Measurements from ENCODE around the gene NECTIN1.

Gene NECTIN1

DNA sequence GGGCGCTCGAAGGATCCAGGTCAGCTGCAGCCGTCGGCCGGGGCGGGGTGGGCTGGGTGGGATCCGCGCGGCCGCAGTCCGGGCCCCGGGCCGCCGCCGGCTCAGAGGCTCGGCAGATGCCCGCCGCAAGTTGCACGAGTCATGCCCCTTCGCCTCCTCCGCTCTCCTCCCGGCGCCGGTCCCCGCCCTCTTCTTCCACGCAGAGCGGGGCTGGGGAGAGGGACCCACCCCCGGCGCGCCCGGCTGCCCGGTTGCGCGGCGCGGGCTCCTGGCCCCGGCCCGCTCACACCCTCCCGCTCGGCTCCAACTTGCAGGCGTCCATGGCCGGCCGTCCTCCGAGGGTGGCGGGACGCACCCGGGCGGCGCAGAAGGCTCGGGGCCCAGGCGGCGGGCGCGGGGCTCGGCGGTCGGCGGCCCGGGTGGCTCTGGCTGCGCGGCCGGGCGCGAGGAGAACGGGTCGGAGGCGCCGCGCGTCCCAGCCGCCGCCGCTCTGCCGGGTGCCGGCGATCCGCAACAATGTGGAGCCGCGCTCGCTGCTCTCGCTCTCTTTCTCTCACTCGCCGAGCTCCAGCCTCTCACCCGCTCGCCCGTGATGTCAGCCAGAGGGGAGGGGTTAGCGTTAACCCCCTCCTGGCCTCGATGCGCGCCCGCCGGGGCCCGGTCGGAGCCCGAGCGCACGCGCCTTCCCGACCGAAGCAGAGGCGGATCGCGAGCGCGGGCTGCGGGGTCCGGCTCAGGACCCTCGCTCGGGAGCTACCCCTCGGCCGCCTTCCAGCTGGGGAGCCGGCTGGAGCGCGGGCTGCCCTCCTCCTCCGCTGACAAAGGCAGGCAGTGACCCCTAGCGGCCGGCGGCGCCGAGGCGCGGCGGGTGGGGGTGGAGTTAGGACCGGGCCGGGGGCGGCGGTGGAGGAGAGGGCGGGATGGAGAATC, at the start of gene NECTIN1:
TSS of gene NECTIN1 (minus strand) at position 550 of the 930 bp plus-strand sequence. CDS start 647 bp downstream, outside the sequence.
- peak; percentile 89 for DNase-seq

- DNase-seq = no peak
Measured at GRCh38 chr11:119778391-119779194, 49.6 kb upstream of the NECTIN1 start.

DNA sequence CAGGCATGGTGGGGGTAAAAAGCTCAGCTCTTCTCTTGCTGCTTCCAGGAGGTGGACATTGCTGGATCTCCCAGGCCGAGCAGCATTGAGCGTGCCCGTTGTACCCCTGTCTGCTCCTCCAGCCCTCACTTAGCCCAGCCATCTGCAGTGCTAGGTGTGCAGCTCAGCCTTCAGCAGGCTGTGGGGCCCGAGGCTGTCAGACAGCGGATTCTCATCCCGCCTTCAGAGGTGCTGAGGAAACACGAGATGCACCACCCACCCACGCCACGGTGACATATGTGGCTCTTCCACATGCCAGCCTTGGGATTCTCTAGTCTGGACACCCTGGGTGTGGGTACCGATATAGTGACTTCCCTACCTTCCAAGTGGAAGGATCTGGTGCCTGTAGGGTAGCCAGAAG, 48.9 kb upstream of the NECTIN1 start:
- no peak for DNase-seq

DNA sequence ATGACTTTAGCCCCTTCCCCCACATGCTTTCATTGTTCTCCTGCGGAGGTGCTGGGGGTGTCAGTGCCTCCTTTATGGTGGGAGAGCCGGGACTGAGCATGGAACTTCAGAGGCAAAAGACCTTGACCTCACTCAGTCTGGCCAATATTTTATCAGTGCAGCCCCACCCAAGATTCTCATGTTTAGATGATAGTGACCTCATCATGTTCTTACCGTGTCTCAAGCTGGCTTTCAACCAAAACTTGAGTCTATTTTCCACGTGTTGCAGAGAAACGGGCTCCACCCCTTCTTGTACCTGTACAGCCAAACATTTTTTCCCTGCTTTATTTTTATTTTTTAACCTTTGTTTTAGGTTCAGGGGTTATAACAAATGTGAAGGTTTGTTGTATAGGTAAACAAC, 47.7 kb upstream of the NECTIN1 start:
- no peak for DNase-seq

DNA sequence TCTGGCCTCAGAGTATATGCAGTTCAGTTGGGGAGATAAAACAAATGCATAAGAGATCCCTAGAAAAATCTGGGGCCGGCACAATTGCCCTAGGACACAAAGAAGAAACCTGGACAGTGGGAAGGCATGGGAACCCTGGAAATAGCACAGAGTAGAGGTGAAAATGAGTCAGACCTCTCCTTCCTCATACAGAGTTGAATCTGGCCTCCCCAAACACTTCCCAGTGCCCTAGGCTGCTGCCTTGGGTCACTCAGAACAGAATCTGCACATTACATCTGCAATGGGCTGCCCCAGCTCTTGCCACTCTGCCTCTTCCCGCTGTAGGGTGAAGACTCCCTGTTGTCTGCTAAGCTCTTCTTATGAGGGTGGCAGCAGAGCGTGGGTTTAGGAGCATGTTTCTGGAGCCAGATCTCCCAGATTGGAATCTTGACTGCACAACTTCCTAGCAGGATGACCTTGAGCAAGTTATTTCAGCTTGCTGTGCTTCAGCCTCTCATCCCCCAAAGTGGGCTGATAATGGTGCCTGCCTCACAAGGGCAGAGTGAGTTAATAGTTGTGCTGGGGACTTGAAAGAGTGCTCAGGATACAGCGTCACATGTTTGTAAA, 47.1 kb upstream of the NECTIN1 start:
- no peak for DNase-seq

GRCh38 chr11:119774172-119774763, 45.3 kb upstream of the NECTIN1 start:
- no peak for DNase-seq

- no peak for DNase-seq
Measured at GRCh38 chr11:119772641-119773415, 43.8 kb upstream of the NECTIN1 start.

DNA sequence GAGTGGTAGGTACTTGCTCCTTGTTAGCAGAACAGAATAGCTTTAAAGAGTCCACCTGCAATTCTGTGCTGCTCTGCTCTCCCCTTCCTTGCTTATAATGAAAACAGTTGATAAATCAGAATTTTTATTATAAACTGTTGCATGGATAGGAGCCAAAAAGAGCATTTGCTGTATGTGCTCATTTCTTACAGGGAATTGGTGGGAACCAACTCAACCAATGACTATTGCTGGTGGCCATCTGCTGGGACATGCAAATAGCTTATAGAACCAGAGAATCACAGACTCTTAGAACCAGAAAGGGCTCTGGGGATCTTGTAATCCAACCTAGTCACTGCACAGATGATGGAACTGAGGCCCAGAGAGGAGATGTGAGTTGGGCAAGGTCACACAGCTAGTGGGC, 43.1 kb upstream of the NECTIN1 start:
- DNase-seq = no peak

- no peak for DNase-seq
Measured at GRCh38 chr11:119771172-119771770, 42.3 kb upstream of the NECTIN1 start.

GRCh38 chr11:119765628-119766027, 36.6 kb upstream of the NECTIN1 start:
- no peak for DNase-seq

- no peak for DNase-seq
Measured at GRCh38 chr11:119764108-119764868, 35.3 kb upstream of the NECTIN1 start.

- DNase-seq = no peak
Measured at GRCh38 chr11:119763071-119763728, 34.2 kb upstream of the NECTIN1 start.

GRCh38 chr11:119759747-119760412, 30.9 kb upstream of the NECTIN1 start:
- no peak for DNase-seq

DNA sequence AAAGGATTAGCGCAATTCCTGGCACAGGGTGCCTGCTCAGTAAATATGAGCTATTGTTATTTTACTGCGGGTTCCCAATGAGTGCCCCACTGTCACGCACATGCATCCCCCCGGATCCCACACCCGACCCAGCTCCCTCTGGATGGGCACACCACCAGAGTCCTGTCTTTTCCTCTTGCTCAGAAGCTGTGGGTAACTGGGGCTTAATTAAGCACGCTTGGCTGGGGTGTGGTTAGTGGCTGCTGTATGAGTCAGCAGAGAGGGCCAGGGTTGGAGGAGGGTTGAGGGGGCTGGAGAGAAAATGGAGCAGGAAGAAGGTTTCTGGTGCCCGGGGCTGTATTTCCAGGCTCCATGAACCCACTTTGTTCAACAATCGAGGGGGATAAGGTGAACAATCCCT, 30.3 kb upstream of the NECTIN1 start:
- DNase-seq = no peak

DNA sequence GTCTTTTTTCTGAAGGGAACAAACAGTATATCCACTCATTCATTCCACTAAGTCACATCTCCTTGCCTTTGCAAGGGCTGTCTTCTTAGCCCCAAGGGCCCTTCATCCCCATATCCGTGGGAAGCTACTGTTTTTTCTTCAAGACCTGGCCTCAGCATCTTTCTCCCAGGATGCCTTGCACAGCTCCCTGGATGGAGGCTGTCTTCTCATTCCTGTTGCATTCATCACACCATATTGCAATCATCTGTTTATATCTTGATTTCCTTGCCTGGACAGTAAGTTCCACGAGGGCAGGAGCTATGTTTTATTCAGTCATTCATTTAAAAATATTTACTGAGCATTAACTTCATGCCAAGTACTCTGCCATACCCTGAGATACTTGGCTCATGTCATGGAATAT, 29.3 kb upstream of the NECTIN1 start:
- no peak for DNase-seq

GRCh38 chr11:119757378-119757777, 28.4 kb upstream of the NECTIN1 start:
- DNase-seq = no peak

GRCh38 chr11:119756169-119756865, 27.3 kb upstream of the NECTIN1 start:
- DNase-seq = no peak

DNA sequence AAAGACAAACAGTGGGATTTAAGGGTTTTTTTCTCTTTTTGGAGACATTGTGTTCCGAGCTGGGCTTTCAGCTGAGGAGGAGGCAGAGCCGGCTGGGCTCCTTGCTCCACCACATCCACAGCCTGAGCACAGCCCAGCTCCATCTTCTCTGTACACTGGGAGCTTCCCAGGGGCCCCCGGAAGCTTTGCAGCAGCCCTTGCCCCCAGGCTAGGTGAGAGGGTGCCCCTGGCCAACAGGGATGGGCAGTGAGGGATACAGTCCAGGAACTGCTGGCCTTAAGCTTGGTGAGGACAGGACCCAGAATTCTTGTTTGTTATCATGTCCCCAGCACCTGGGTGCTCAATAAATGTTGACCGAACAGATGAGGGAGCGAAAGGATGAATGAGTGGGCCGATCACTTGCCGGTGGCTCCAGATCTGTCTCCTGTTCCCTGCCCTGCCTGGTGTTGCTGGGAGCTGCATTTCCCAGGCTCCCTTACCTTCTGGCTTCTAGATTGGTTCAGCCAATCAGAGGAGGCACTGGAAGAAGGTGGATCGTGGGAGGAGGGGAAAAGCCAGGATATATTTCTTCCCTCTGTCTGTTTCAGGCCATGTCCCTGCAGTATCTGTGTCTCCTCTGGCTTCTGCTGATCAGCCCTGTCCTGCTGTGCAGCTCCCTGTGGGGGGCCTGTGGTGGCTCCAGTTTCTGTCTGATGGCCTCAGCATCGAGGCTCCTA, 26.5 kb upstream of the NECTIN1 start:
- no peak for DNase-seq
